HepG2 (cell line): Measurements from ENCODE around the gene ALKBH4. TPM values are rescaled to one million over a fixed set of nuclear protein-coding genes. Genes with fewer than 3 reads are reported as not detected.

ENCODE experiments used
- ATAC-seq: fragments of 200-7000 bp; cut with Tn5 transposase; 3 replicates; pipeline ENCODE4 v1.9.1; 2020; ENCODE audit warnings: mild to moderate bottlenecking, moderate library complexity
- BruUV-seq: library from RNA; stranded (reverse); fragments of 400-500 nt; replicated peaks from 2 replicates; lab custom pipeline; 2021; lab: Mats Ljungman, UMichigan
- CTCF ChIA-PET: fragments of 300-600 bp; formaldehyde crosslinking; extraction: SDS; loops from one replicate; lab custom pipeline; 2021; ENCODE audit warnings: low total read pairs, inconsistent platforms, low intra/inter-chr PET ratio; lab: Yijun Ruan, JAX
- POLR2A ChIA-PET: fragments of 350-600 bp; sonication (Branson Sonifier 250); formaldehyde crosslinking; loops from one replicate; lab custom pipeline; 2020; ENCODE audit warnings: antibody characterized with exemption, inconsistent platforms; lab: Yijun Ruan, JAX
- DNase-seq: peaks from one replicate; pipeline ENCODE4 v3.0.0-alpha.2; 2015; ENCODE audit warnings: low spot score
- FAIRE-seq: peaks from 3 replicates; lab custom pipeline; 2011; peaks lifted over from hg19 to GRCh38; lab: Jason Lieb, UNC
- H2AFZ ChIP-seq: one replicate; pipeline ENCODE4 v1.6.1; 2011; ENCODE audit warnings: low read length, inconsistent platforms
- H3K27ac ChIP-seq: fragments of 300-600 bp; 3 replicates; pipeline ENCODE4 v1.8.0; 2011; ENCODE audit warnings: mixed run types, mild to moderate bottlenecking, mixed read lengths, low read length, inconsistent platforms; ENCODE audit not compliant: insufficient read depth; ENCODE audit errors: extremely low read length
- H3K27me3 ChIP-seq, 2 experiments: fragments of 200-600 bp in 1 of 2; 2 replicates in 1 of 2; 3 replicates in 1 of 2; pipeline versions ENCODE4 v1.6.0 to v1.8.0; 2011; ENCODE audit warnings: low read length in 2 of 2, mild to moderate bottlenecking in 2 of 2, moderate library complexity in 2 of 2, inconsistent platforms in 1 of 2; ENCODE audit not compliant: insufficient read depth in 2 of 2, control insufficient read depth in 1 of 2
- H3K36me3 ChIP-seq, 2 experiments: fragments of 200-600 bp in 1 of 2; replicated peaks in 1 of 2; 2 replicates in 1 of 2; 3 replicates in 1 of 2; pipeline versions ENCODE4 v1.5.1 to v1.8.0; 2011; ENCODE audit warnings: low read length in 2 of 2, inconsistent platforms in 1 of 2; ENCODE audit not compliant: insufficient read depth in 2 of 2, control insufficient read depth in 1 of 2
- H3K4me1 ChIP-seq: 2 replicates; pipeline ENCODE4 v1.5.1; 2012; ENCODE audit warnings: low read length, inconsistent platforms; ENCODE audit not compliant: insufficient read depth
- H3K4me2 ChIP-seq: 2 replicates; pipeline ENCODE4 v1.6.0; 2011; ENCODE audit warnings: low read depth, low read length, inconsistent platforms
- H3K4me3 ChIP-seq, 3 experiments: fragments of 200-600 bp in 1 of 3; sonication (generic), shearing (Covaris generic) in 1 of 3; replicated peaks in 1 of 3; 2 replicates each; pipeline ENCODE4 v1.5.1; 2011 to 2016; ENCODE audit warnings: low read length in 3 of 3, inconsistent platforms in 2 of 3, low read depth in 2 of 3, mild to moderate bottlenecking in 2 of 3, control low read depth in 1 of 3, mixed read lengths in 1 of 3; ENCODE audit not compliant: insufficient read depth in 1 of 3
- H3K79me2 ChIP-seq: one replicate; pipeline ENCODE4 v1.6.1; 2011; ENCODE audit warnings: low read length, inconsistent platforms; ENCODE audit not compliant: insufficient read depth
- H3K9ac ChIP-seq: 2 replicates; pipeline ENCODE4 v1.6.0; 2011; ENCODE audit warnings: mild to moderate bottlenecking, low read depth, low read length, inconsistent platforms; ENCODE audit not compliant: insufficient read depth
- H3K9me3 ChIP-seq: 2 replicates; pipeline ENCODE4 v1.5.1; 2012; ENCODE audit warnings: mild to moderate bottlenecking, low read length
- H4K20me1 ChIP-seq: 2 replicates; pipeline ENCODE4 v1.6.0; 2011; ENCODE audit warnings: inconsistent platforms, mild to moderate bottlenecking, low read length, moderate library complexity; ENCODE audit not compliant: insufficient read depth
- FOXP1 ChIP-seq, 2 experiments: fragments of 450-650 bp in 1 of 2; IDR thresholded peaks; 2 replicates each; pipeline ENCODE4 v1.6.1; 2017 to 2018; ENCODE audit warnings: antibody characterized with exemption in 1 of 2
- ZFP1 ChIP-seq: IDR thresholded peaks from 2 replicates; pipeline ENCODE4 v1.6.1; 2016
- WGBS: methylation state at CpG from one replicate; pipeline ENCODE4 v1.1.6; 2017; ENCODE audit warnings: low lambda C conversion rate; 5-methylcytosine and 5-hydroxymethylcytosine counted together
- in situ Hi-C: cut with HindIII; loops from 2 replicates; pipeline ENCODE4 v1.10.0; 2017; ENCODE audit warnings: low pct_unique_long_range_greater_than_20kb; ENCODE audit not compliant: extremely low pct_ligation_motif_present
- intact Hi-C: fragments of 100-400 bp; cut with micrococcal nuclease; formaldehyde crosslinking; loops from one replicate; pipeline ENCODE4 v1.10.0; 2022; ENCODE audit not compliant: unreplicated experiment
- polyA plus RNA-seq, 8 experiments: library from polyadenylated mRNA; depleted of rRNA in 3 of 8; stranded (reverse) in 7 of 8; unstranded in 1 of 8; fragments of >200 nt; fragmentation: Illumina TruSeq in 4 of 8; extraction: Trizol in 4 of 8; gene quantifications; 2 replicates each; pipeline versions ENCODE4 v1.2.1 to v1.2.3, GENCODE V29; 2011 to 2016; ENCODE audit warnings: low read depth in 4 of 8, missing spikeins in 1 of 8, mixed read lengths in 1 of 8; ENCODE audit not compliant: insufficient read depth in 1 of 8
- total RNA-seq, 5 experiments: library from RNA; depleted of rRNA; stranded (reverse); fragments of >200 nt; fragmentation: Illumina TruSeq; extraction: Trizol; gene quantifications; 2 replicates each; pipeline ENCODE4 v1.2.3, GENCODE V29; 2016; ENCODE audit warnings: low read depth in 1 of 5
- TF ChIP-seq, protein P1 (sequence below): sonication (generic); formaldehyde crosslinking; IDR thresholded peaks from 2 replicates; pipeline ENCODE4 v1.5.0; 2020; ENCODE audit warnings: mild to moderate bottlenecking, missing genetic modification reagents

Gene ALKBH4
- total and polyA plus RNA-seq, 2 of the 13 experiments (the other 11 are each of a cell fraction or from before 2014, with no cell fraction given) = 2.6 to 8.8 TPM

DNA sequence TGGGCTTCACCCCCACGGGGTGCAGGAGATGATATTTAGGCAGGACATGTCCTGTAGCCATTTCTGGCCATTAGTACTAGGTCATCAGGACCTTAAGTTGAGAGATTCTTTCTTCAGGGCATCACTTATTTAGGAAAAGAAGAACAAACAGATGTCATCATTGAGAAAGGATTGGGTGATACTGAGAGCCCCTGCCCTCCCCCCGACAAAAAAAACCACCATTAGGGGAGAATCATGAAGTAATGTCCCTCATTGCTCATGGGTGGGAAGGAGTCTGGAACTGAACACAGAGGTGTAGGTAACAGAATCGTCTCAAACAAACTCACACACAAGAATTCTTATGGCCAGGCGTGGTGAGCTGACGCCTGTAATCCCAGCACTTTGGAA is 37.7 kb downstream of the ALKBH4 start (continued):
- TF ChIP-seq, protein P1, sequence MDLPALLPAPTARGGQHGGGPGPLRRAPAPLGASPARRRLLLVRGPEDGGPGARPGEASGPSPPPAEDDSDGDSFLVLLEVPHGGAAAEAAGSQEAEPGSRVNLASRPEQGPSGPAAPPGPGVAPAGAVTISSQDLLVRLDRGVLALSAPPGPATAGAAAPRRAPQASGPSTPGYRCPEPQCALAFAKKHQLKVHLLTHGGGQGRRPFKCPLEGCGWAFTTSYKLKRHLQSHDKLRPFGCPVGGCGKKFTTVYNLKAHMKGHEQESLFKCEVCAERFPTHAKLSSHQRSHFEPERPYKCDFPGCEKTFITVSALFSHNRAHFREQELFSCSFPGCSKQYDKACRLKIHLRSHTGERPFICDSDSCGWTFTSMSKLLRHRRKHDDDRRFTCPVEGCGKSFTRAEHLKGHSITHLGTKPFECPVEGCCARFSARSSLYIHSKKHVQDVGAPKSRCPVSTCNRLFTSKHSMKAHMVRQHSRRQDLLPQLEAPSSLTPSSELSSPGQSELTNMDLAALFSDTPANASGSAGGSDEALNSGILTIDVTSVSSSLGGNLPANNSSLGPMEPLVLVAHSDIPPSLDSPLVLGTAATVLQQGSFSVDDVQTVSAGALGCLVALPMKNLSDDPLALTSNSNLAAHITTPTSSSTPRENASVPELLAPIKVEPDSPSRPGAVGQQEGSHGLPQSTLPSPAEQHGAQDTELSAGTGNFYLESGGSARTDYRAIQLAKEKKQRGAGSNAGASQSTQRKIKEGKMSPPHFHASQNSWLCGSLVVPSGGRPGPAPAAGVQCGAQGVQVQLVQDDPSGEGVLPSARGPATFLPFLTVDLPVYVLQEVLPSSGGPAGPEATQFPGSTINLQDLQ (CRISPR knock-in tag) = no peak

DNA sequence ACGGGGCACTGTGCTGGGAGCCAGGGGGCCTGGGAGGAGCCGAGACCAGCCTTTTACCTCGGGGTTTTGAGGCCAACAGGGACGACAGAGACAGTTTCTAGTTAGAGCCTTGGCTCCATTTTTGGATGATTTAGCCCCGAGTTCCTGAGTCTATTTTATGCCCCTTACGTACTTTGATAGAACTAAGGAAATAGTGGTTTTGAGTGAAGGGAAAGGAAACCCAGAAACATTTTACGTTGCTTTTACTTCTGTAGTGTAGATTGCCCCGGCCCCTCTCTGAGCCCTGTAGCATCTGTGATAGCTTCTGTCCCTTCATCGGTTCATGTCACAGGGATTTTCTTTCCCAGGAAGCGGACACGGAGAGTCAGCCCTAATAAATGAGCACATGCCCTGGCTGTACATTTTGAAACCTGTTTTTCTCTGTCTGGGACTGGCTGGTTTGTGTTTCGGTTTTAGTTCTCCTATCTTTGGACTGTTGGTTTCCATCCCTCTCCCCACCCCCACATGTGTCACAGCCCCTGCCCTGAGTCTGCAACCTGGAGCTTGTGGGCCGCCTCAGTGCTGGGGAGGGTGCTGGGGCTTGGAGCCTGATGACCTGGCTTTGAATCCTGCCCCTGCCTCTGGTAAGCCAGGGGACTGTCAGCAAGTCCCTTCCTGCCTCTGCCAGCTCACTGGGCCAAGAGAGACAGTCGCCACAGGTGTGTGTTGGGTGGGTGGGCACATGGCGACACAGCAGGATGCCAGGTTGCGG is 38.2 kb downstream of the ALKBH4 start:
- ChIA-PET CTCF (no interaction called here), POLR2A (no interaction called here)
- Histone ChIP-seq H3K79me2 (no peaks in the 10 kb centered on the region), H4K20me1 (no peaks in the 10 kb centered on the region), H2AFZ (no peak overlapping the region), H3K36me3 (peaks cover 19 to 47% of the 10 kb centered on the region in 2 experiments; a peak in 4 of 5 replicates), H3K4me1 (peaks cover 7% of the 10 kb centered on the region), H3K4me2 (no peak overlapping the region), H3K9me3 (no peaks in the 10 kb centered on the region), H3K4me3 (no peak overlapping the region), H3K27me3 (no peaks in the 10 kb centered on the region), H3K27ac (no peak overlapping the region), H3K9ac (no peak overlapping the region)
- no peak for ATAC-seq
- no peak for FAIRE-seq
- intact Hi-C loops (no loop called here), in situ Hi-C loops (no loop called here)
- no peak for DNase-seq
- TF ChIP-seq ZFP1 (CRISPR knock-in tag) (no peak), FOXP1 (IDR thresholded peaks at IDR 0.05) (no peak), FOXP1 (CRISPR knock-in tag; IDR thresholded peaks at IDR 0.05) (no peak)
- WGBS = 97% methylated on average over 16 of the region's 16 CpGs
- BruUV-seq = no TSS peak
